GM18951 (cell line): ENCODE results near the gene WFIKKN1.

ENCODE experiments used
- POLR2A ChIP-seq: IDR thresholded peaks from 4 replicates; pipeline ENCODE4 v1.6.1; 2011; ENCODE audit warnings: mild to moderate bottlenecking; ENCODE audit not compliant: insufficient read length, insufficient read depth; ENCODE audit errors: extremely low read depth
- in situ Hi-C: fragments of 300-500 bp; cut with MboI; formaldehyde crosslinking; loops from one replicate; pipeline ENCODE4 v1.12.0; 2022; ENCODE audit warnings: low sequenced_read_pairs, mixed read lengths, inconsistent platforms; ENCODE audit not compliant: unreplicated experiment

Gene WFIKKN1

DNA sequence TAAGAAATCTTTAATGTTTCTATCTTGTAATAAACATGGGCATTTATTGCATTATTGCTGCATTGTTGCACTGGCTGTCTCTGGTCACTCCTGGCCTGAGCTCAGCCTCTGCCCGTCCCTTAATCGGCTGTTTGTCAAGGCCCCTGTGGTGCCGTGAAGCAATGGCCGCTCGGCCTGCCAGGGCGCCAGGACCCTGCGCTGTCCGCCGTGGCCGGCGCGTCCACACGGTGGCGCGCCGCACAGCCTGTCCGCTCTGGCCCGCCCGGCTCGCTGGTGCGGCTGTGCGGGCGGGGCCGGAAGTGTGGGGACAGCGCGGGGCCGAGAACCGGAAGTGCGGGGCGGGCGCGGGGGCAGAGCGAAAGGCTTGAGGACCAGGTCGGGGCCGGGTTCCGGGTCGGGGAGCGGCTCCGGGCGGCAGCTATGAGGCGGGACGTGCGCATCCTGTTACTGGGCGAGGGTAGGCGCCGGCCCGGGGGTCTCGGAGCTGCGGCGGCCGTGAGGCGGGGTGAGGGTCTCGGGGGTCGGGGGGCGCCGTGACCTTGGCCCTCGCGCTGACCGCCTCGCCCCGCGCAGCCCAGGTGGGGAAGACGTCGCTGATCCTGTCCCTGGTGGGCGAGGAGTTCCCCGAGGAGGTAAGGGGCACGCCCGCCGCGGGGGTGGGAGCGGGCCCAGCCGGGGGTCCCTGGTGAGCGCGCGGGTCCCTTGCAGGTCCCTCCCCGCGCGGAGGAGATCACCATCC lies 37.2 kb downstream of the WFIKKN1 start, which contains the start of gene RHOT2:
Gene RHOT2 (plus strand): TSS at position 353 of the 739 bp plus-strand sequence. CDS start 68 bp downstream, at position 421.
- TF ChIP-seq POLR2A, result peak; percentile 93
- in situ Hi-C loops, result no loop called here

- no peak for TF ChIP-seq POLR2A
- in situ Hi-C loops, result no loop called here
Observed at GRCh38 chr16:668519-669171, 37.9 kb downstream of the WFIKKN1 start.

- in situ Hi-C loops, result no loop called here
Observed at GRCh38 chr16:669666-670065, 38.9 kb downstream of the WFIKKN1 start.

GRCh38 chr16:670485-671352 lies 39.9 kb downstream of the WFIKKN1 start:
- in situ Hi-C loops, result no loop called here
- TF ChIP-seq POLR2A, result no peak

More at GRCh38 chr16:669666-670065, 38.9 kb downstream of the WFIKKN1 start:
- TF ChIP-seq POLR2A, result no peak

GRCh38 chr16:671353-672131 lies 40.8 kb downstream of the WFIKKN1 start:
- no peak for TF ChIP-seq POLR2A
- in situ Hi-C loops, result no loop called here

GRCh38 chr16:672371-672770 lies 41.6 kb downstream of the WFIKKN1 start:
- in situ Hi-C loops, result no loop called here
- no peak for TF ChIP-seq POLR2A

GRCh38 chr16:672851-673250 lies 42.1 kb downstream of the WFIKKN1 start:
- in situ Hi-C loops, result no loop called here
- TF ChIP-seq POLR2A, result no peak

- in situ Hi-C loops, result no loop called here
- no peak for TF ChIP-seq POLR2A
Observed at GRCh38 chr16:673399-673991, 42.7 kb downstream of the WFIKKN1 start.

DNA sequence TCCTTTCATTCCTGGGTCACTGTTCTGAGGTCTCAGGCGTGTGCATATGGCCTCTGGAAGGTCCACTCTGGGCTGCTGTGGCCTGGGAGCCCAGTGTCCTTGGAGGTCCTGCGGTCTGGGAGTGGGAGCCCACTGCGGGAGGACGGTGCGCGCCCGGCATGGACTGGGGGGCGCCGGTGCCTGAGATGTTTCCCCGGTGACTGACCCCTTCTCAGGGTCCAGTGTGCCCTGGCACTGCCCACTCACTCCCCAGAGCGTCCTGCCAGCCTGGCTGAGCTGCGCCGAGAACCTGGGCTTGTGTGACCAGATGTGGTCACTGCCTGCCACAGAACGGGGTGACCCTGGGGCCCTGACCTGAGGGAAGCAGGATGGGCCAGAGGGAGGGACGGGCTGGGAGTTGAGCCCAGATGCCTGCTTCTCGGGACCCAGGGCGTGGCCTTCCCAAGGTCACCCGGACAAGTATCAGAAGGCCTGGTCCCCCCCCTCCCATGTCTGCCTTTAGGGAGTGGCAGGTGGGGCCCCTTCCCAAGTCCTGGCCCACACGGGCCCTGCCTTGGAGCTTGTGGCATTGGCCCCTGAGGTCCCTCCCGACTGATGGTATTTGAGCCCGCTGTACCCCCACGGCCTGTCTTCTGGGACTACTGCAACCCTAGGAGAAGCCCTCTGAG lies 43.6 kb downstream of the WFIKKN1 start:
- in situ Hi-C loops, result no loop called here
- no peak for TF ChIP-seq POLR2A

DNA sequence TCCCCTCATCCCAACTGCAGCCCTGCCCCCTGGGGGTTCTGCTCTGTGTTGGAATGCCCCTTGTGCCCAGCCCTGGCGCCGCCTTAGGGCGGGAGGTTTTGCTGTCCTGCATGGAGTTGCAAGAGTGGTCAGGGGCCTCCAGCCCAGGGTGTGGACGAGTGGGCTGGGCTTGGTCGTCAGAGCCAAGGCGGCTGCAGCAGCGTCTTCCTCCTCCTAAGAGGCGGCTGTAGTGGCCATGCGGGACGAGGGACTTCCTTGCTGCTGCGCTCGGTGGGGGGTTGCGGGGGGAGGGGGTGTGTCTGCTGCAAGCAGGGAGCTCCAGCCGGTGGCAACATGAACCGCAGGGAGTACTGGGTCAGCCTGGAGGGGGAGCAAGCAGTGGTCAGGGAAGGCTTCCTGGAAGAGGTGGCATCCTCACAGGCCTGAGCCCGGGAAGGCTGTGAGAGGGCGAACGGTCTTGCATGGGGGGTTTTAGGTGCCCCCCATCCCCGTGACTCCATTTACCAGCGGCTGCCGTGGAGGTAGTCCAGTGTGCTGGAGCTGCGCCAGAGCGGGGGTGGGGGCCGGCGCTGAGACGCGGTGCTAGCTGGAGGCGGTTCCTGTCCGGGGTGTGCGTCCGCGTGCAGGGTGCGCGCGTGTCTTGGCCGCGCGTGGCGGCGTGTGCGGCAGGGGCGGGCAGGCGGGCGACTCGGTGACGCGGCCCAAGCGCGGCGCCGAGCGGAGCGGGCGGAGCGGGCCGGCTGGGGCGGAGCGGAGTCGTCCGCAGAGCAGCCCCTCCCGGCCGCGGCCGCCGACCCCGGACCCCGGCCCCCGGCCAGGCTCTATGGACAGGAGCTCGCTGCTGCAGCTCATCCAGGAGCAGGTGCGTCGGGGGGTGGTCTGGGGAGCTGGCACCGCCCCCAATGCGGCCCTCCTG lies 44.4 kb downstream of the WFIKKN1 start, which contains the start of gene RHBDL1:
Gene RHBDL1 (plus strand): TSS at position 704 of the 916 bp plus-strand sequence. CDS start 120 bp downstream, at position 824.
- in situ Hi-C loops, result no loop called here
- no peak for TF ChIP-seq POLR2A
